ENCODE measurements around the gene PELI2.

Gene PELI2

DNA sequence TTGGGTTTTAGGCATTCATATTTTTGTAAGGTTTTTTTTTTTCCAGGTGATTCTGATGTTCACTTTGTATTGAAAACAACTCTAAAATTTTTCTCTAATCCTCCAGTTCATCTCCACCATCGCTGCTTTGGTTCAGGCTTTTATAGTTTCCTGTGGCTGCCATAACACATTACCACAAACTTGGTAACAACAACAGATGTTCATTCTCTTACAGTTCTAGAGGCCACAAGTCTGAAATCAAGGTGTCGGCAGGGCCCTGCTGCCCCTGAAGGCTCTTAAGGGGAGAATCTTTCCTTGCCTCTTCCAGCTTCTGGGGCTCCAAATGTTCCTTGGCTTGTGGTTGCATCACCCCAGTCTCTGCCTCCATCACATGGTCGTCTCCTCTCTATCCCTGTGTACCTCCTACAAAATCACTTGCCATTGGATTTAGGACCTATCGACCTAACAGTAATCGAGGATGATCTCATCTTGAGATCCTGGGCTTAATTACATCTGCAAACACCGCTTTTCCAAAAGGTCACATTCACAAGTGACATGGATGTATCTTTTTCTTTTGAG is 55.2 kb downstream of the PELI2 start:
- no peak overlapping the region for H3K4me3 ChIP-seq (ENCODE audit: control insufficient read depth, low read depth, low read length)
- DNase-seq (ENCODE audit: low read depth): no peak
- TF ChIP-seq, protein P1, sequence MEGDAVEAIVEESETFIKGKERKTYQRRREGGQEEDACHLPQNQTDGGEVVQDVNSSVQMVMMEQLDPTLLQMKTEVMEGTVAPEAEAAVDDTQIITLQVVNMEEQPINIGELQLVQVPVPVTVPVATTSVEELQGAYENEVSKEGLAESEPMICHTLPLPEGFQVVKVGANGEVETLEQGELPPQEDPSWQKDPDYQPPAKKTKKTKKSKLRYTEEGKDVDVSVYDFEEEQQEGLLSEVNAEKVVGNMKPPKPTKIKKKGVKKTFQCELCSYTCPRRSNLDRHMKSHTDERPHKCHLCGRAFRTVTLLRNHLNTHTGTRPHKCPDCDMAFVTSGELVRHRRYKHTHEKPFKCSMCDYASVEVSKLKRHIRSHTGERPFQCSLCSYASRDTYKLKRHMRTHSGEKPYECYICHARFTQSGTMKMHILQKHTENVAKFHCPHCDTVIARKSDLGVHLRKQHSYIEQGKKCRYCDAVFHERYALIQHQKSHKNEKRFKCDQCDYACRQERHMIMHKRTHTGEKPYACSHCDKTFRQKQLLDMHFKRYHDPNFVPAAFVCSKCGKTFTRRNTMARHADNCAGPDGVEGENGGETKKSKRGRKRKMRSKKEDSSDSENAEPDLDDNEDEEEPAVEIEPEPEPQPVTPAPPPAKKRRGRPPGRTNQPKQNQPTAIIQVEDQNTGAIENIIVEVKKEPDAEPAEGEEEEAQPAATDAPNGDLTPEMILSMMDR (conservative IDR thresholded peaks at IDR 0.05; ENCODE audit: control insufficient read depth, insufficient read depth, low read depth, low read length): no peak

DNA sequence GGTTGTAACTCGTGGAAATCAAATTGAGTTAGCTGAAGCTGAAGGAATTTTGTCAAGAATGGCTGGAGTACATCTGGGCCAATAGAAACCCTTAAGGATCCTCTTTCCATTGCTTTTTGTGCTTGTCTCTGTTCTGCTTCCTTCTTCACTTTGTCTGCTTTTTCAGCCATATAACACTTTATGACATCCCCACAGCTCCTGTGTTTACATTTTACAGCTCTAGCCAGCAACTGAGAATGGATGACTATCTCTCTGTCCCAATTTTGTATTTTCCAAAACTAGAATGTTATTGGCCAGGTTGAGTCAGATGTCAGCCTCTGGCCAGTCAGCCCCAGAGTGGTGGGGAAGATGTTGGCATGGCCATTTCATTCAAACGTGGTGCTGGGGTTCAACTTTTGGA is 57.6 kb downstream of the PELI2 start:
- H3K4me3 ChIP-seq (ENCODE audit: control insufficient read depth, low read depth, low read length): no peak overlapping the region
- TF ChIP-seq, protein P1 (conservative IDR thresholded peaks at IDR 0.05; ENCODE audit: control insufficient read depth, insufficient read depth, low read depth, low read length): no peak
- no peak for DNase-seq (ENCODE audit: low read depth)

DNA sequence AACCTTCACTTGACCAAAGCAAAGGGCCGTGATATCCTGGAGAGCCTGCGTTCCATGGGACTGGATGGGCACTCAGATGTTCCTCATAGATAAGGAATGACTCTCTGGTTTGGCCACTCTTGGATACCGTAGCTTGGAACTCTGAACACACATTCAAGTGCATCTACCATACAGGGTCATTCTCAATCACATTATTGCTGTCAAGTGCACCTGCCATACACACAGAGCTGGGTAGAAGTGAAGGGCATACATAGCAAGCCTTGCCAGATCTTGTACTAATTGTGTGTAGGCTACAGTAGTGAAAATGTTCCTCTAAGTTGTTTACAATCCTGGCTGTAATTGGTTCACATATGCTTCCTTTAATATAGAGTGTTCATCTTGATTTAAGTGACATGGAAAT is 58.3 kb downstream of the PELI2 start:
- TF ChIP-seq, protein P1 (conservative IDR thresholded peaks at IDR 0.05; ENCODE audit: control insufficient read depth, insufficient read depth, low read depth, low read length): no peak
- DNase-seq (ENCODE audit: low read depth): no peak
- no peak overlapping the region for H3K4me3 ChIP-seq (ENCODE audit: control insufficient read depth, low read depth, low read length)

DNA sequence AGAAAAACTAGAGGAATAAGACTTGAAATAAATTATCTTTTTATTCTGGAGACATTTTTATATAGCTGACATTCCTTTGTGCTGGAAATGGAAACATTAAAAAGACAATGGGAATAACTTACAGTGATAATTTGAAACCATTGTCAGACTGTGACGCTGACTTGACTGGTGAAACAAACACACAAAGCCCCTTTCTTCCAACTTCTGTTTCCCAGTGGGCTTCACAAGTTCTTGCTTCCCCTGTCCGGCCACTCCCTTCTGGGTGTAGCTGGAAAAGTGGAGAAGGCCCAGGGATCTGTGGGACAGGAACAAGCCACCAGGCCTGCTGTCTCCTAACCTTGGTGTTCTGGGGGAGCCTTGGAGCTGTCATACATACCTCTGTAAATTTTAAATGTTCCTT is 58.8 kb downstream of the PELI2 start:
- H3K4me3 ChIP-seq (ENCODE audit: control insufficient read depth, low read depth, low read length): no peak overlapping the region
- no peak for DNase-seq (ENCODE audit: low read depth)
- TF ChIP-seq, protein P1 (conservative IDR thresholded peaks at IDR 0.05; ENCODE audit: control insufficient read depth, insufficient read depth, low read depth, low read length): no peak

DNA sequence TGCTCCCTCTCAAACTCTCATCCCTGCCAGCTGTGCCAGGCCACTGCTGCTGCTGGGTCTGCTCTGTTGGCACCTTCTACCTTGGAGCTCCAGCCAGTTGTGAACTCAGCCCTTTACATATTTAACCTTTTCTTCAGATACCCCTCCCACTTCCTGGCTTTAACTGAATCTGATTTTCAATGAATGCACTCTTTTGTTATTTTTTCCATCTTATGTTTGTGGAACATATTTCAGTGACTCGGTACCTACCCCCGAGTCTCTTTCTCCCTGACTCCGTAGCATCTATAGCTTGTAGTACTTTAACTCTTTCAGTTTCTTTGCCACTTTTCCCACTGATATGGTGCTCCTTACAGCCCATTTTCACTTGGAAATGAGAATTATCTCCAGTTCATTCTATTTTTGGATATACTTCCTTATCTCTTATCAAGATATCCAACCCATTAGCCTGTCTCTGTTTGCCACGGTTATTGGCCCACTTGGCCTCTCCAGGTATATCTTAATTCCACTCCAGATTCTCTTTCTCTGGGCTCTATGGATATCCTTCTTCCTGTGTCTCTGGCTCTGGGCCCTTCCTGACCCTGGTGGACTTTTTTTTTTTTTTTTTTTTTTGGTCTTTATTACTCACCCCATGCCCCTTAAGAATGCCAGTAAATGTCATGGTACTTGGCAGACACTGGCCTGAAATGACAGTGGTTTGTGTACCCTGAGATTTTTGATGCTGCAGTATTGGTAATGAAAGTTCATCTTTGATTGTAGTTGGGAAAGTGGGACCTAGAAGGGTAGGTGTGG is 62.7 kb downstream of the PELI2 start:
- no peak overlapping the region for H3K4me3 ChIP-seq (ENCODE audit: control insufficient read depth, low read depth, low read length)
- TF ChIP-seq, protein P1 (conservative IDR thresholded peaks at IDR 0.05; ENCODE audit: control insufficient read depth, insufficient read depth, low read depth, low read length): no peak
- no peak for DNase-seq (ENCODE audit: low read depth)

DNA sequence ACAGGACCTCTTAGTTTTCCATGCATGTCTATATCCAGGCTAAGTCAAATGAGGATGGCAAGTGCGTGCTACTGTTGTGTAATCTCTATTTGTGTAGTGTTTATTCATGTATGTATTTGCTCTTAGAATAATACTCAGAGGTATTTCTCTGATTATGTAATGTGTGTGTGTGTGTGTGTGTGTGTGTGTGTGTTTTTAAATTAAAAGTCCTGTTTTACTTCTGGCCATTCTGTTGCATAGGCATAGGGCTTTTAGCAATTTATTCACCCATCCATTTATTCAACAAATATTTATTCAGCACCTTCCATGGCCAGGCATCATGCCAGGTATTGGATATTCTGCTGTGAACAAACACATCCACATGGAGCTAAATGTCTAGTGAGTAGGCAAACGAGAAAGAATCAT is 63.5 kb downstream of the PELI2 start:
- TF ChIP-seq, protein P1 (conservative IDR thresholded peaks at IDR 0.05; ENCODE audit: control insufficient read depth, insufficient read depth, low read depth, low read length): no peak

More for the DNA sequence above, 63.5 kb downstream of the PELI2 start:
- no peak overlapping the region for H3K4me3 ChIP-seq (ENCODE audit: control insufficient read depth, low read depth, low read length)
- DNase-seq (ENCODE audit: low read depth): no peak

All from fibroblast of mammary gland (primary cell).